Mammary epithelial cell (primary cell): ENCODE measurements around the gene SERPINE2.

Experiments
- CTCF ChIP-seq, 2 donors: IDR thresholded peaks in 1 of 2; conservative IDR thresholded peaks in 1 of 2; 2 replicates each; pipeline ENCODE4 v1.5.1; 2011 to 2012; ENCODE audit warnings: inconsistent platforms in 2 of 2, low read length in 2 of 2, mild to moderate bottlenecking in 2 of 2, control low read depth in 1 of 2, low read depth in 1 of 2; ENCODE audit not compliant: insufficient read depth in 1 of 2; ENCODE audit errors: extremely low read depth in 1 of 2
- EZH2 ChIP-seq: IDR thresholded peaks from 2 replicates; pipeline ENCODE4 v1.6.1; 2012; ENCODE audit warnings: low read length, inconsistent platforms, borderline replicate concordance

DNA sequence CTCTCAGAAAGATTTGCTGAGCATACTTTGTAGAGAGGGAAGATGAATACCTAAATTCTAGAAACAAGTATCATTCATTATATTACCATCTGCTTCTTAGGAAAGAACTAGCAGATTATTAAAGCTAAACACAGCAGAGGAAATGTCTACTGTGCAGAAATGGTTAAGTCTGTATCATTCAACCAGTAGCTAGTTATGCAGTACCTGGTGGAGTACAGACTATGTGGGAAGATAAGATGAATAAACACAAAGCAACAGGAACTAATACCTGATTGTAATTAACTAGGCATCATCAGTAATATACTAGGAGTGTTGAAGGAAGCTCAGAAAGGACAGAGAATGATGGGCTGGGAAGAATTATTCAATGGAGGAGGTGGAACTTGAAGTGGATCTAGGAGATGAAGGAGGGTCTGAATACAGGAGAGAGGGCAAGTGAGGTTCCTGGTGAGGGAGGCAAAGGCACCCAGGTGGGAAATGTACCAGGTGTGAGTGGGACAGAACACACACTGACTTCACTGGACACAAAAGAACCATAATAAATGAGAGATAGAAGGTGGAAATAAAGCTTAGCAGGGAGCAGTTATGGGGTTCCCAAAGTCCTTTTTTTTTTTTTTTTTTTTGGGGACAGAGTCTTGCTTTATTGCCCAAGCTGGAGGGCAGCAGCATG is 103.5 kb downstream of the SERPINE2 start:
- TF ChIP-seq CTCF (conservative IDR thresholded peaks at IDR 0.05 in 1 of 2, IDR thresholded peaks at IDR 0.05 in 1 of 2; ENCODE audit: extremely low read depth in 1 of 2, insufficient read depth in 1 of 2, low read depth in 1 of 2, low read length in 2 of 2) = no peak
- TF ChIP-seq EZH2 = no peak
